Measurements from ENCODE around the gene TNFAIP8.
"Not testable (repeated sequence)": the region's sequence is repeated elsewhere in the genome, so short reads cannot be mapped to it uniquely, and the experiment has no call there.

- TF ChIP-seq CTCF (IDR thresholded peaks at IDR 0.05; ENCODE audit: insufficient read depth, low read depth, low read length); EZH2 (IDR thresholded peaks at IDR 0.05; ENCODE audit: insufficient read depth, low read length): not testable (repeated sequence)
Observed at GRCh38 chr5:119428574-119428973, 72.8 kb downstream of the TNFAIP8 start.
